HG03520 (cell line): ENCODE data around the gene BSND.

Experiments
- ATAC-seq: cut with Tn5 transposase; IDR thresholded peaks from one replicate; pipeline ENCODE4 v1.9.1; 2021; ENCODE audit warnings: mild to moderate bottlenecking, moderate library complexity; ENCODE audit not compliant: unreplicated experiment

The BSND gene

DNA sequence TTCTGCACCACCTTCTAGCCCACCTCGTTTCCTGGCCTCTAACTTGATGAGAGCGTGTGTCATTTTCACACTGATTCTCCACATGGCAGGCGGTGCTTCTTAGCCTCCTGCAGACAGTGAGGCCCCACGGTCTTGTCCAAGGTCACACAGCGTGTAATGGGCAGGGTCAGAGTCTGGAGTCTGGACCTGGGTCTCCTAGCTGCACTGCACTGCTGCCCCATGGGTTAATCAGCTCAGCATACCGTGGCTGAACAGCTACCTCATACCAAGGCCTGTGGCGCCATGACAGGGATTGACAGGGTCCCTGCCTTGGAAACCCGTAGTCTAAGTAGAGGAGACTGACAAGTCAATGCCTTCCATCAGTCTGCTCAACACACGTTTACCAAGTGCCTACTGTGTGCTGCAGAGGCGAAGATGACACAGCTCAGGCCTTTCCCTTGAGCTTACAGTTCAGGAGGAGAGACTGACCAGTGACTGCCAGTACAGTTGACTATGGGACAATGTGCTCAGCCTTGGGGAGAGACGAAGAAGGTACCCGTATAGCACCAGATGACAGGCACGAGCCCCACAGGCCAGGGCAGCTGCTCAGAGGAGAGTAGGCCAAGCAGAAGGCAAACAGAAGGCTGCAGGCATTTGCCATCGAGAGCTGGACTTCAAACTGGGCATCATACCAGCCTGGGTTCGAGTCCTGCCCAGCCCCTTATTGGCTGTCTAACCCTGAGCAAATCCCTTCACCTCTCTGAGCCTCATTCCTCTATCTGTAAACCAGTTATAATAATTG, 46.1 kb downstream of the BSND start:
- ATAC-seq, result no peak

GRCh38 chr1:55045430-55045829, 46.7 kb downstream of the BSND start:
- no peak for ATAC-seq

DNA sequence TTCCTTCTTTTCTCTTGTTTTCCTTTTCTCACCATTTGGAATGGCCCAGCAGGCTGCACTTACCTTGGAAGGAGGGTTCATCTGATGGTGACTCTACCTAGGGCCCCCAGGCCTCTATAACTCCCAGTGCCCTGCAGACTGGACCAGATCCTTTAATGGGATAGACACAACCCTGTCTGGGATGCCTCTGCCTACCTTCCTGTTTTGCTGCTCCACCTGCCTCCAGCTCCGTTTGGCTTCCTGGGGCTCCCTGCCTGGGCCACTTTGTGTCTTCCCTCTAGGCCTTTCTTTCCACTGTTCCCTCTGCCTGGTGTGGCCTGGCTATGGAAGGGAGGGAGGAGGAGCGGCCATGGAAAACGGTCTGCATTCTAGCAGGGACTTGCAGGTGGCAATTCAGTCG, 48.1 kb downstream of the BSND start:
- no peak for ATAC-seq

GRCh38 chr1:55047611-55048010, 48.9 kb downstream of the BSND start:
- no peak for ATAC-seq

- no peak for ATAC-seq
Measured at GRCh38 chr1:55048453-55049270, 49.9 kb downstream of the BSND start.

GRCh38 chr1:55049271-55049913, 50.7 kb downstream of the BSND start:
- no peak for ATAC-seq

GRCh38 chr1:55049914-55050278, 51.2 kb downstream of the BSND start:
- ATAC-seq, result no peak

DNA sequence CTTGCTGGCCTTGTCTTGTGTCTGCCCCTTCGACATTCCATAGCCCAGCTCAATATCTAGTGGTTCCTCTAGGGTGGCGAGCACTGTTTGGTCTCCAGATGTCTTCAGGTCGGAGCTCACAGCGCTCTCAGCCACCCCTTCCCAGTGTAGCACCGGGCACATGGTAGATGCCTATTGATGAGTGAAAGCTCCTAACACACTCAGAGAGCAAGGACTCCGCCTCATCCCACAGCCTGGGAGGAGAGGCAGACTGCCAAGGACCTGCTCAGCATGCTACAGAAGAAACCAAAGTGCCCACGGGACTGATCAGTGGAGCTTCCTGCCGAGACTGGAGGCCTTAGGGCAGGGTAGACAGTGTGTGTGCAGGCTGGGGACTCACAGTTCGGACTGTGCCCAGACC, 51.5 kb downstream of the BSND start:
- ATAC-seq, result no peak

- no peak for ATAC-seq
Measured at GRCh38 chr1:55051169-55051568, 52.4 kb downstream of the BSND start.

- ATAC-seq, result no peak
Measured at GRCh38 chr1:55051621-55052020, 52.9 kb downstream of the BSND start.

- ATAC-seq, result no peak
Measured at GRCh38 chr1:55052221-55053142, 53.7 kb downstream of the BSND start.

DNA sequence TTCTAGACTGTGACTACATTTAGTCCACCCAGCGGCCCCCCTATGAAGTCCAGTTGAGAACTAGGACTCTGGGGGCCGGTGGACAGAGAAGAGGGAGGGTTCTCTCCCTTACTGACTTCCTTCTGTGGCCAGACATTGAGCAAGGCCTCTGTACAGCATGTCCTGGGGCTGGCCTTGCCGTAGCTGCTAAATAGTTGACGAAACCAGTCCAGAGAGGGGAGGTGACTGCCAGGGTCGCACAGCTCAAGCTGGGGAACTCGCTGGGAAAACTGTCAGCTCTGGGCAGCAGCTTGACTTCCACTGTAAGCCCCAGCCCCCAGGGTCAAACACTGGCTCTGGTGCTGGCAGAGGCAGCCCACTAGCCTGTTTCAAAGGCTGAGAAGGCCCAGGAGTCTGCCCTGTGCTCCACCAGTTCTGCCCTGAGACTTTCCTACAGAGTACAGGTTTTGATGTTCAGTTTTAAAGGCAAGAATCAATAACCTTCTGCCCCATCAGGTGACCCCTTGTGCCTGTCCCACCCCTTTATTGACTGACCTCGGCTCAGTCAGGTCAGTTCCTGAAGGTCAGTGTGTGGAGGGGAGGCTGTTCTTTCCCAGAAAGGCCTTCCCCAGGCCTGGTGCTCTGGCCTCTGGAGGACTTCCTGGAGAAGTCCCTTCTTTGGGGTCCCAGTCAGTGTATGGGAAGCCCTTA, 54.7 kb downstream of the BSND start:
- ATAC-seq, result no peak

GRCh38 chr1:55054396-55054795, 55.7 kb downstream of the BSND start:
- ATAC-seq, result no peak

DNA sequence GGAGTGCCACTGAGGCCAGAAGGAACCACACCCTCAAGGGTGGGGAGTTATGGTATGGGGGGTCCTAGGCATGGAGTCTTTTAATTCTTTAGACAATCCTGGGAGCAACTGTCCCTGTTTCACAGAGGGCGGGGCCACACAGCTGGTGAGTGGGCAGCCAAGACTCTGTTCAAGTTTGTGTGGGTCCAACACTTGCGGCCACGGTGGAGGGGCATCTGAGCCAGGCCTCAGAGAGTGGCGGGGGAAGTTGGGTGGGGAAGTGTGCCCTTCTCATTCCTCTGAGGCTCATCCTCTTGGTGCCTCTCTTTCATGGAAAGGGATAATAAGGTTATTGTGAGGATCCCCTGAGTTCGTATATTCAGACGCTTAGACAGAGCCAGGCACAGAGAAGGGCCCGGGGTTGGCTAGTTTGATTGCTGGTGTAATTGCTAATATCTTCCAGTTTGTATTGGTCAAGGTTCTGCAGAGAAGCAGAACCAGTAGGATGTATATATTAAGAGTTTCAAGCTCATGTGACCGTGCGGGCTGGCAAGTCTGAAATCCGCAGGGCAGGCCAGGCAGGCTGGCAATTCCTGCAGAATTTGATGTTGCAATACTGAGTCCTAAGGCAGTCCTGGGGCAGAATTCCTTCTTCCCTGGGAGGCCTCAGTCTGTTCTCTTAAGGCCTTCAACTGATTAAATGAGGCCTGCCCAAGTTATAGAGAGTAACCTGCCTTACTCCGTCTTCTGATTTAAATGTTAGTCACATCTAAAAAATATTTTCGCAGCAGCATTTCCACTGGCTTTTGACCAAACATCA, 56.5 kb downstream of the BSND start:
- no peak for ATAC-seq

DNA sequence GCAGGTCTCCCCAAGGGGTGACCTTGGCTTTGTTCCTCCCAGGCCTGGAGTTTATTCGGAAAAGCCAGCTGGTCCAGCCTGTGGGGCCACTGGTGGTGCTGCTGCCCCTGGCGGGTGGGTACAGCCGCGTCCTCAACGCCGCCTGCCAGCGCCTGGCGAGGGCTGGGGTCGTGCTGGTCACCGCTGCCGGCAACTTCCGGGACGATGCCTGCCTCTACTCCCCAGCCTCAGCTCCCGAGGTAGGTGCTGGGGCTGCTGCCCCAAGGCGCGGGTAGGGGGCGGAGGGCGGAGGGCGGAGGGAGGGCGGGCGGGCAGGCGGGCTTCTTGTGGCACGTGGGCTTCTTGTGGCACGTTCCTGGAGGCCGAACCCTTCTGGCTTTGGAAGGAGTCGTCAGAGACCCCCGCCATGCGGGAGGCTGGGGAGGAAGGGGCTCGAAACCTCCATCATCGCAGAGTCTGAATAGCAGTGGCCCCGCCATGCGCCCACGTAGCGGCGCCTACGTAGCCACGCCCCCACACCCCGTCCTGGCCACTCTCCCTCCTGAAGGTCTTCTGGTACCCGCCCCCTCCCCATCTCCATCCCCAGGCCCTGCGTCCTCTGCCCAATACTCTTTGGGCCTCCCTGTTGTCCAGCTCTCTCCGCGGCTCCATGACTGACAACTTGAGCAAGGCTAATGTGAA, 57.4 kb downstream of the BSND start:
- ATAC-seq, result no peak

- no peak for ATAC-seq
Measured at GRCh38 chr1:55056632-55056992, 57.9 kb downstream of the BSND start.

- no peak for ATAC-seq
Measured at GRCh38 chr1:55057270-55057955, 58.7 kb downstream of the BSND start.

- ATAC-seq, result no peak
Measured at GRCh38 chr1:55057956-55058298, 59.2 kb downstream of the BSND start.
